ENCODE measurements around the gene SUPT3H. TPM values are rescaled to one million over a fixed set of nuclear protein-coding genes. Genes with fewer than 3 reads are reported as not detected.

SUPT3H gene
- total and polyA plus RNA-seq, 9 donors = 10.3 to 23.1 (median 16.2) TPM

GRCh38 chr6:45420909-45421708 is 43.4 kb upstream of the SUPT3H start:
- DNase-seq = no peak
- Histone ChIP-seq H3K27ac (no peak overlapping the region), H3K36me3 (no peaks in the 10 kb centered on the region), H3K4me3 (peak overlapping the region; percentile 46), H3K9me3 (no peaks in the 10 kb centered on the region), H3K4me1 (ENCODE audit: insufficient read depth) (peaks cover 3% of the 10 kb centered on the region), H3K27me3 (no peaks in the 10 kb centered on the region)
- no peak for TF ChIP-seq EP300 (IDR thresholded peaks at IDR 0.05)
- TF ChIP-seq CTCF (IDR thresholded peaks at IDR 0.05) = no peak
- TF ChIP-seq POLR2A (IDR thresholded peaks at IDR 0.05) = no peak
- WGBS, 3 donors = 14 to 16% (median 15%) methylated on average over 19 of the region's 19 CpGs
- intact Hi-C loops (cut with DNase I) = loop anchor here in 1 of 4 donors (5.0 to 10.0 kb wide), 2 partner anchors 294 to 944 kb away; no protein-coding TSS in a partner anchor

- no peaks in the 10 kb centered on the region for H3K27me3 ChIP-seq
- intact Hi-C loops (cut with DNase I) = loop anchor here in 1 of 4 donors (5.0 to 10.0 kb wide), 2 partner anchors 295 to 943 kb away; no protein-coding TSS in a partner anchor
- whole genome bisulfite sequencing, 3 donors = 9 to 18% (median 11%) methylated on average over 40 of the region's 40 CpGs
- no peaks in the 10 kb centered on the region for H3K9me3 ChIP-seq
- DNase-seq = peak in 4 of 5 donors; percentile 11 to 36 (median 22)
- H3K4me1 ChIP-seq (ENCODE audit: insufficient read depth) = peaks cover 3% of the 10 kb centered on the region
- no peaks in the 10 kb centered on the region for H3K36me3 ChIP-seq
- TF ChIP-seq POLR2A (IDR thresholded peaks at IDR 0.05) (no peak), EP300 (IDR thresholded peaks at IDR 0.05) (no peak), CTCF (IDR thresholded peaks at IDR 0.05) (no peak)
- H3K4me3 ChIP-seq = peak overlapping the region; percentile 4
- no peak overlapping the region for H3K27ac ChIP-seq
These were observed 42.6 kb upstream of the SUPT3H start for GRCh38 chr6:45420083-45420908.

GRCh38 chr6:45419571-45420082 is 41.9 kb upstream of the SUPT3H start:
- Histone ChIP-seq H3K27me3 (no peaks in the 10 kb centered on the region), H3K4me1 (ENCODE audit: insufficient read depth) (peaks cover 3% of the 10 kb centered on the region), H3K36me3 (no peaks in the 10 kb centered on the region), H3K9me3 (no peaks in the 10 kb centered on the region), H3K4me3 (peak overlapping the region; percentile 21), H3K27ac (no peak overlapping the region)
- TF ChIP-seq CTCF (IDR thresholded peaks at IDR 0.05) (no peak), POLR2A (IDR thresholded peaks at IDR 0.05) (no peak)
- peak; percentile 26 to 60 (median 41) for DNase-seq
- WGBS, 3 donors = 3 to 7% (median 5%) methylated on average over 38 of the region's 38 CpGs
- intact Hi-C loops (cut with DNase I) = loop anchor here in 2 of 4 donors (5.0 to 10.0 kb wide), 3 partner anchors 295 to 942 kb away; no protein-coding TSS in a partner anchor

- no peak overlapping the region for H3K27ac ChIP-seq
- 91 to 99% (median 94%) methylated on average over 2 of the region's 2 CpGs for WGBS, 3 donors
- no peaks in the 10 kb centered on the region for H3K36me3 ChIP-seq
- no peaks in the 10 kb centered on the region for H3K27me3 ChIP-seq
- TF ChIP-seq CTCF (IDR thresholded peaks at IDR 0.05) (no peak), POLR2A (IDR thresholded peaks at IDR 0.05) (no peak), EP300 (IDR thresholded peaks at IDR 0.05) (no peak)
- intact Hi-C loops (cut with DNase I) = loop anchor here in 1 of 4 donors (10.0 kb wide), 1 partner anchor 753 kb away; no protein-coding TSS in a partner anchor
- no peak for DNase-seq
- peaks cover 3% of the 10 kb centered on the region for H3K4me1 ChIP-seq (ENCODE audit: insufficient read depth)
- H3K9me3 ChIP-seq = no peaks in the 10 kb centered on the region
- no peak overlapping the region for H3K4me3 ChIP-seq
These were observed 39.7 kb upstream of the SUPT3H start for GRCh38 chr6:45417436-45417835.

Measured in ovary (tissue), 9 donors.